ENCODE measurements around the gene ANO6.

ANO6 gene

GRCh38 chr12:45408729-45409114, 192.8 kb downstream of the ANO6 start:
- no peak for DNase-seq

GRCh38 chr12:45409966-45410365, 194.1 kb downstream of the ANO6 start:
- peak; percentile 63 for DNase-seq

GRCh38 chr12:45411626-45412025, 195.7 kb downstream of the ANO6 start:
- no peak for DNase-seq

GRCh38 chr12:45415393-45415817, 199.5 kb downstream of the ANO6 start:
- DNase-seq, result peak; percentile 100

- DNase-seq, result peak; percentile 24
These were observed 200.2 kb downstream of the ANO6 start for GRCh38 chr12:45416126-45416525.

GRCh38 chr12:45418520-45418919, 202.6 kb downstream of the ANO6 start:
- DNase-seq, result no peak

- DNase-seq, result no peak
These were observed 203.5 kb downstream of the ANO6 start for GRCh38 chr12:45419317-45419814.

- no peak for DNase-seq
These were observed 205.8 kb downstream of the ANO6 start for GRCh38 chr12:45421736-45422135.

- no peak for DNase-seq
These were observed 208.0 kb downstream of the ANO6 start for GRCh38 chr12:45423931-45424330.

GRCh38 chr12:45425426-45425825, 209.5 kb downstream of the ANO6 start:
- DNase-seq, result peak; percentile 82

- no peak for DNase-seq
These were observed 210.4 kb downstream of the ANO6 start for GRCh38 chr12:45426294-45426693.

- no peak for DNase-seq
These were observed 211.1 kb downstream of the ANO6 start for GRCh38 chr12:45427042-45427441.

GRCh38 chr12:45429831-45430230, 213.9 kb downstream of the ANO6 start:
- no peak for DNase-seq

- DNase-seq, result peak; percentile 10
These were observed 215.2 kb downstream of the ANO6 start for GRCh38 chr12:45431126-45431525.

- DNase-seq, result no peak
These were observed 216.8 kb downstream of the ANO6 start for GRCh38 chr12:45432710-45433109.

GRCh38 chr12:45433441-45433868, 217.6 kb downstream of the ANO6 start:
- DNase-seq, result no peak

GRCh38 chr12:45434094-45434493, 218.2 kb downstream of the ANO6 start:
- DNase-seq, result no peak

- DNase-seq, result no peak
These were observed 220.2 kb downstream of the ANO6 start for GRCh38 chr12:45435945-45436710.

GRCh38 chr12:45439039-45439438, 223.1 kb downstream of the ANO6 start:
- DNase-seq, result no peak

GRCh38 chr12:45446013-45446412, 230.1 kb downstream of the ANO6 start:
- DNase-seq, result no peak

GRCh38 chr12:45458238-45458637, 242.3 kb downstream of the ANO6 start:
- peak; percentile 17 for DNase-seq

GRCh38 chr12:45458854-45459807, 243.2 kb downstream of the ANO6 start:
- DNase-seq, result peak; percentile 56

GRCh38 chr12:45462506-45462905, 246.6 kb downstream of the ANO6 start:
- no peak for DNase-seq
